Adrenal gland (tissue), 12 donors: ENCODE results near the gene PTGIS. TPM values are rescaled to one million over a fixed set of nuclear protein-coding genes. Genes with fewer than 3 reads are reported as not detected.

Source experiments
- DNase-seq, 7 donors: peaks; one replicate each; pipeline ENCODE4 v3.0.0-alpha.2; 2019 to 2020
- H3K27ac ChIP-seq, 5 donors: fragments of 200-600 bp; sonication (generic) in 4 of 5; 1 replicate in 3 of 5; 2 replicates in 2 of 5; pipeline versions ENCODE4 v1.5.1 to v1.8.0; 2016 to 2020; ENCODE audit warnings: mild to moderate bottlenecking in 1 of 5
- H3K27me3 ChIP-seq: fragments of 200-600 bp; 2 replicates; pipeline ENCODE4 v1.8.0; 2021
- H3K36me3 ChIP-seq, 2 donors: fragments of 200-600 bp; replicated peaks in 1 of 2; 1 replicate in 1 of 2; 2 replicates in 1 of 2; pipeline versions ENCODE4 v1.5.1 to v1.8.0; 2018 to 2022
- H3K4me1 ChIP-seq, 2 donors: fragments of 200-600 bp; replicated peaks in 1 of 2; 1 replicate in 1 of 2; 2 replicates in 1 of 2; pipeline versions ENCODE4 v1.5.1 to v1.8.0; 2018 to 2021
- H3K4me3 ChIP-seq, 4 donors: fragments of 200-600 bp; sonication (generic) in 3 of 4; one replicate each; pipeline ENCODE4 v1.5.1; 2016 to 2018
- H3K9me3 ChIP-seq, 3 donors: fragments of 200-600 bp; sonication (generic) in 1 of 3; replicated peaks in 1 of 3; 1 replicate in 2 of 3; 2 replicates in 1 of 3; pipeline versions ENCODE4 v1.5.1 to v1.8.0; 2016 to 2021
- CTCF ChIP-seq, 6 experiments: fragments of 450-650 bp in 4 of 6; fragments of 200-600 bp in 2 of 6; sonication (generic) in 1 of 6; IDR thresholded peaks; 1 replicate in 5 of 6; 2 replicates in 1 of 6; pipeline versions ENCODE4 v1.5.1 to v1.8.0; 2016 to 2021; ENCODE audit warnings: antibody characterized with exemption in 6 of 6, mild to moderate bottlenecking in 2 of 6, moderate library complexity in 1 of 6
- POLR2A ChIP-seq, 2 donors: fragments of 450-650 bp; IDR thresholded peaks; one replicate each; pipeline ENCODE4 v1.6.1; 2017; ENCODE audit warnings: antibody characterized with exemption in 2 of 2, mild to moderate bottlenecking in 2 of 2, moderate library complexity in 1 of 2
- WGBS, 4 donors: extraction: QIAGEN DNeasy Blood & Tissue Kit in 2 of 4; methylation state at CpG; one replicate each; pipeline versions ENCODE4 v1.1.5 to v1.1.7; 2013 to 2017; 5-methylcytosine and 5-hydroxymethylcytosine counted together
- intact Hi-C, 2 donors: fragments of 100-400 bp; cut with DNase I; formaldehyde crosslinking; loops; one replicate each; pipeline versions ENCODE4 v1.14.1 to v1.15.0; 2022 to 2023
- polyA plus RNA-seq, 3 donors: library from polyadenylated mRNA; stranded (reverse); fragments of 200-250 nt in 2 of 3; fragments of 350-450 nt in 1 of 3; fragmentation: Illumina TruSeq in 1 of 3; extraction: RNeasy Lipid Tissue Mini Kit (QIAGEN cat#74804) in 1 of 3; gene quantifications; one replicate each; pipeline ENCODE4 v1.2.3, GENCODE V29; 2013 to 2014
- total RNA-seq, 9 donors: library from RNA; depleted of rRNA in 4 of 9; stranded (reverse); fragments of >200 nt in 4 of 9; fragments of 120-200 nt in 1 of 9; fragmentation: NEBNext Ultra II Directional in 1 of 9; extraction: Animal tissue kit (Norgen Biotek cat#: 25700) in 1 of 9; gene quantifications; one replicate each; pipeline versions ENCODE4 v1.1.0 to v1.2.4, GENCODE V29; 2013 to 2023
- donor health status: healthy with polysubstance abuse.
- donor health status: Bipolar disorder and iron deficiency.
- donor health status: DM: yes; HTN: yes; CAD: no.
- donor health status: DM: no; HTN: no; CAD: no.
- donor health status: DM: no; HTN: no; CAD: no.
- donor health status: DM: yes; HTN: yes; CAD: no.

The PTGIS gene
- total and polyA plus RNA-seq, 12 donors: 3.5 to 34.2 (median 8.0) TPM

DNA sequence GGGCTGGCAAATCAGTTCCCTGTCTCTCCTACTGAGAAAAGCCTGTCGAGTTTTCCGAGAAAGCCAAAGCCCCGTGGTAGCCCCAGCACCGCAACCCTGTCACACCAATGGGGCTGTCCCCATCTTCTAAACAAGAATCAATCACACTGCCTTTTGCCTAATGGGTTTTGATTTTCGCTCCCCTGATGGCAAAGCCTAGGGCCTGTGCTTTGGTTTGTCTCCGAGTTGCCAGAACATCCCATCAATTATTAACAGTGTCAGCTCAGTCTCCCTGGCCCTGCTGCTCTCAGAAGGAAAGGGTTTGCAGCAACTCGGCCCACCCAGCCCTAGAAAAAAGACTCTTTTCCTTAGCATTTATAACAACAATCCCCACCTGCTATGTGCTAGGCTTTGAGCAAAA is 89.7 kb downstream of the PTGIS start:
- Histone ChIP-seq H3K4me1 (peaks cover 0 to 10% of the 10 kb centered on the region in 2 donors), H3K27me3 (peaks cover 4% of the 10 kb centered on the region), H3K4me3 (no peak overlapping the region), H3K9me3 (no peaks in the 10 kb centered on the region), H3K36me3 (no peaks in the 10 kb centered on the region), H3K27ac (no peak overlapping the region)
- intact Hi-C loops: no loop called here
- 65 to 79% (median 69%) methylated on average over 4 to 7 of the region's 7 CpGs for WGBS, 4 donors
- TF ChIP-seq CTCF (IDR thresholded peaks at IDR 0.05): no peak
- no peak for TF ChIP-seq POLR2A (IDR thresholded peaks at IDR 0.05)
- no peak for DNase-seq

- H3K9me3 ChIP-seq: no peaks in the 10 kb centered on the region
- no peak overlapping the region for H3K27ac ChIP-seq
- H3K4me1 ChIP-seq: peaks cover 0 to under 1% of the 10 kb centered on the region in 2 donors
- WGBS, 4 donors: 79 to 85% (median 82%) methylated on average over 3 of the region's 3 CpGs
- TF ChIP-seq POLR2A (IDR thresholded peaks at IDR 0.05): no peak
- no peak for TF ChIP-seq CTCF (IDR thresholded peaks at IDR 0.05)
- H3K4me3 ChIP-seq: no peak overlapping the region
- DNase-seq: no peak
- intact Hi-C loops: no loop called here
- no peaks in the 10 kb centered on the region for H3K27me3 ChIP-seq
- no peaks in the 10 kb centered on the region for H3K36me3 ChIP-seq
These were observed 90.7 kb downstream of the PTGIS start for GRCh38 chr20:49477200-49477599.

DNA sequence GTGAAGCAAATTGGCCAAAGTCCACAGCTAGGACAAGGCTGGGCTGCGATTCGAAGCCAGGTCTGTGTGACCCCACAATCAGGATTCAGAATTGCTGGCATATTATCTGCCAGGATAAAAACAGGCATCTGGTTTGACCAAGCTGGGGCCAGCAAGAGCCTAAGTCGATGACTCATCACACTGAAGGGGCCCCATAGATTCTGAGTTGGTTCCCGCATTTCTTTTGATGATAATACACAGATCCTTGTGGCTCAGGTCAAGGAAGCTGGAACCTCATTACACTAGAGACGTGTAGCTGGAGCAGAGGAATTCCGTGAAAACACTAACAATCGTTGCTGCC is 92.0 kb downstream of the PTGIS start:
- H3K27ac ChIP-seq: no peak overlapping the region
- no peaks in the 10 kb centered on the region for H3K9me3 ChIP-seq
- H3K4me1 ChIP-seq: no peaks in the 10 kb centered on the region
- no peaks in the 10 kb centered on the region for H3K27me3 ChIP-seq
- no peak for TF ChIP-seq POLR2A (IDR thresholded peaks at IDR 0.05)
- TF ChIP-seq CTCF (IDR thresholded peaks at IDR 0.05): no peak
- no peaks in the 10 kb centered on the region for H3K36me3 ChIP-seq
- intact Hi-C loops: no loop called here
- 65 to 73% (median 69%) methylated on average over 7 of the region's 7 CpGs for WGBS, 4 donors
- no peak for DNase-seq
- no peak overlapping the region for H3K4me3 ChIP-seq

- H3K27me3 ChIP-seq: no peaks in the 10 kb centered on the region
- H3K36me3 ChIP-seq: no peaks in the 10 kb centered on the region
- no peak overlapping the region for H3K4me3 ChIP-seq
- intact Hi-C loops: no loop called here
- TF ChIP-seq POLR2A (IDR thresholded peaks at IDR 0.05): no peak
- no peak for TF ChIP-seq CTCF (IDR thresholded peaks at IDR 0.05)
- H3K27ac ChIP-seq: no peak overlapping the region
- WGBS, 4 donors: 88 to 99% (median 92%) methylated on average over 6 of the region's 6 CpGs
- no peaks in the 10 kb centered on the region for H3K4me1 ChIP-seq
- no peak for DNase-seq
- no peaks in the 10 kb centered on the region for H3K9me3 ChIP-seq
These were observed 92.5 kb downstream of the PTGIS start for GRCh38 chr20:49475292-49476015.
